Natural killer cell treated with Interleukin-12 subunit alpha and Interleukin-12 subunit beta and Interleukin-15 and Interleukin-18, amount 100 ng/mL, for 72 hours (primary cell): ENCODE measurements around the gene LYPD5. TPM values are rescaled to one million over a fixed set of nuclear protein-coding genes. Genes with fewer than 3 reads are reported as not detected.
A peak's percentile ranks its signal among the peaks of the same experiment; 100 is the strongest.
"Not testable (repeated sequence)": the region's sequence is repeated elsewhere in the genome, so short reads cannot be mapped to it uniquely, and the experiment has no call there.

ENCODE experiments used
- ATAC-seq, 2 donors: fragments of 150-1000 bp; cut with Tn5 transposase in 1 of 2; sonication (Bioruptor Pico), chemical (Tn5 transposase) in 1 of 2; 2 replicates each; pipeline ENCODE4 v1.10.0; 2021
- DNase-seq: peaks from one replicate; pipeline ENCODE4 v3.0.0; 2022; ENCODE audit warnings: low spot score
- H3K27ac Mint-ChIP-seq, 2 donors: 1 replicate in 1 of 2; 2 replicates in 1 of 2; pipeline ENCODE4 v1.8.0; 2022; ENCODE audit warnings: mixed read lengths in 2 of 2, mild to moderate bottlenecking in 1 of 2, moderate library complexity in 1 of 2
- H3K27me3 Mint-ChIP-seq, 2 donors: 1 replicate in 1 of 2; 2 replicates in 1 of 2; pipeline ENCODE4 v1.8.0; 2022; ENCODE audit warnings: mixed read lengths in 2 of 2
- H3K36me3 Mint-ChIP-seq: one replicate; pipeline ENCODE4 v1.8.0; 2022; ENCODE audit warnings: mixed read lengths
- H3K4me1 Mint-ChIP-seq, 2 donors: 1 replicate in 1 of 2; 2 replicates in 1 of 2; pipeline ENCODE4 v1.8.0; 2022; ENCODE audit warnings: low read depth in 2 of 2, mixed read lengths in 2 of 2, mild to moderate bottlenecking in 1 of 2
- H3K4me3 Mint-ChIP-seq: one replicate; pipeline ENCODE4 v1.8.0; 2022; ENCODE audit warnings: mixed read lengths
- H3K9me3 Mint-ChIP-seq: 2 replicates; pipeline ENCODE4 v1.8.0; 2022; ENCODE audit warnings: mixed read lengths
- total RNA-seq, 2 donors: library from RNA; stranded (reverse); gene quantifications; one replicate each; pipeline ENCODE4 v1.2.3, GENCODE V29; 2022

LYPD5 gene
- total RNA-seq, result under 1 TPM in 1 of 2 donors, not detected in 1; 0.29 TPM

GRCh38 chr19:43802216-43802951, at the start of gene LYPD5:
Gene LYPD5 (minus strand): TSS chr19:43802447. CDS start chr19:43802380, 67 bp downstream.
- Mint-ChIP-seq H3K9me3 (no peaks in the 10 kb centered on the region), H3K27me3 (peaks cover 32 to 47% of the 10 kb centered on the region in 2 donors), H3K4me3 (no peak within 1 kb of the TSS), H3K4me1 (peaks cover 5 to 12% of the 10 kb centered on the region in 2 donors), H3K27ac (no peak within 1 kb of the TSS), H3K36me3 (no peaks in the 10 kb centered on the region)
- ATAC-seq (peak in 1 of 2 donors; percentile 28), DNase-seq (no peak)

GRCh38 chr19:43848821-43849220, 46.6 kb upstream of the LYPD5 start:
- ATAC-seq (no peak), DNase-seq (no peak)
- Mint-ChIP-seq H3K4me1 (no peaks in the 10 kb centered on the region), H3K27me3 (no peaks in the 10 kb centered on the region), H3K9me3 (peaks cover 21% of the 10 kb centered on the region), H3K36me3 (peaks cover 54% of the 10 kb centered on the region), H3K27ac (no peak overlapping the region), H3K4me3 (no peak overlapping the region)

DNA sequence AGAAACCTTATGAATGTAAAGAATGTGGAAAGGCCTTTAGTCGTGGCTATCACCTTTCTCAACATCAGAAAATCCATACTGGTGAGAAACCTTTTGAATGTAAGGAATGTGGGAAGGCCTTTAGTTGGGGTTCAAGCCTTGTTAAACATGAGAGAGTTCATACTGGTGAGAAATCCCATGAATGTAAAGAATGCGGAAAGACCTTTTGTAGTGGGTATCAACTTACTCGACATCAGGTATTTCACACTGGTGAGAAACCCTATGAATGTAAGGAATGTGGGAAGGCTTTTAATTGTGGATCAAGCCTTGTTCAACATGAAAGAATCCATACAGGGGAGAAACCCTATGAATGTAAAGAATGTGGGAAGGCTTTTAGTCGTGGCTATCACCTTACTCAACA, 45.6 kb upstream of the LYPD5 start:
- Mint-ChIP-seq H3K27ac (no peak overlapping the region), H3K4me3 (no peak overlapping the region), H3K27me3 (no peaks in the 10 kb centered on the region), H3K4me1 (no peaks in the 10 kb centered on the region), H3K36me3 (peaks cover 54% of the 10 kb centered on the region), H3K9me3 (peaks cover 21% of the 10 kb centered on the region)
- ATAC-seq, result no peak
- no peak for DNase-seq

DNA sequence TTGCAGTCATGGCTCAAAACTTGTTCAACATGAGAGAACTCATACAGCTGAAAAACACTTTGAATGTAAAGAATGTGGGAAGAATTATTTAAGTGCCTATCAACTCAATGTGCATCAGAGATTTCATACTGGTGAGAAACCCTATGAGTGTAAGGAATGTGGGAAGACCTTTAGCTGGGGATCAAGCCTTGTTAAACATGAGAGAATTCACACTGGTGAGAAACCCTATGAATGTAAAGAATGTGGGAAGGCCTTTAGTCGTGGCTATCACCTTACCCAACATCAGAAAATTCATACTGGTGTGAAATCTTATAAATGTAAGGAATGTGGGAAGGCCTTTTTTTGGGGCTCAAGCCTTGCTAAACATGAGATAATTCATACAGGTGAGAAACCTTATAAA, 45.0 kb upstream of the LYPD5 start:
- Mint-ChIP-seq H3K27ac (no peak overlapping the region), H3K36me3 (peaks cover 51% of the 10 kb centered on the region), H3K27me3 (no peaks in the 10 kb centered on the region), H3K9me3 (peaks cover 20% of the 10 kb centered on the region), H3K4me1 (no peaks in the 10 kb centered on the region), H3K4me3 (no peak overlapping the region)
- ATAC-seq, result no peak
- no peak for DNase-seq

GRCh38 chr19:43842007-43842406, 39.8 kb upstream of the LYPD5 start:
- Mint-ChIP-seq H3K36me3 (peaks cover 74% of the 10 kb centered on the region), H3K27me3 (no peaks in the 10 kb centered on the region), H3K27ac (no peak overlapping the region), H3K4me3 (no peak overlapping the region), H3K9me3 (peaks cover 32% of the 10 kb centered on the region), H3K4me1 (no peaks in the 10 kb centered on the region)
- no peak for ATAC-seq
- no peak for DNase-seq

DNA sequence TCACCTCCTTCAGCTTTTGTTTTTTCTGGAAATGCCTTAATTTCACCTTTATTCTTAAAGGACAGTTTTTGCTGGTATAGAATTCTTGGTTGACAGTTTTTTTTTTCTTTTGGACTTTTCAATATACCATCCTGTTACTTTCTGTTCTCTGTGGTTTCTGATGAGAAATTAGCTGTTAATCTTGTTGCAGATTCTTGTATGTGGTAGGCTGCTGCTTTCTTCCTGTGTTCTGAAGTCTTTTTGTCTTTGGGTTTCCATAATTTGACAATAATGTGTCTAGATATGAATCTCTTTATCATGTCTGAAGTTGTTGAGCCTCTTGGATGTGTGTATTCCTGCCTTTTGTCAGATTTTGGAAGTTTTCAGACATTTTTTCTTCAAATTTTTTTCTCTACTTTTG, 36.9 kb upstream of the LYPD5 start:
- H3K9me3 Mint-ChIP-seq, result peaks cover 26% of the 10 kb centered on the region
- ATAC-seq, result no peak
- peaks cover 74% of the 10 kb centered on the region for H3K36me3 Mint-ChIP-seq

GRCh38 chr19:43826787-43827754, 24.8 kb upstream of the LYPD5 start, which contains the start of gene ZNF283:
Gene ZNF283 (plus strand): TSS chr19:43827321. CDS start chr19:43833505, 6,184 bp downstream.
- H3K27ac Mint-ChIP-seq, result peak within 1 kb of the TSS in 1 of 2 donors; percentile 84

More for the DNA sequence above, 36.9 kb upstream of the LYPD5 start:
- DNase-seq, result no peak
- H3K27me3 Mint-ChIP-seq, result no peaks in the 10 kb centered on the region
- no peaks in the 10 kb centered on the region for H3K4me1 Mint-ChIP-seq
- no peak overlapping the region for H3K4me3 Mint-ChIP-seq
- H3K27ac Mint-ChIP-seq, result no peak overlapping the region

GRCh38 chr19:43824572-43824971, 22.3 kb upstream of the LYPD5 start:
- peaks cover 21 to 31% of the 10 kb centered on the region in 2 donors for H3K27me3 Mint-ChIP-seq
- peaks cover 24% of the 10 kb centered on the region in 2 donors for H3K4me1 Mint-ChIP-seq
- not testable (repeated sequence) for H3K27ac Mint-ChIP-seq, ATAC-seq, H3K4me3 Mint-ChIP-seq, H3K9me3 Mint-ChIP-seq, DNase-seq
- H3K36me3 Mint-ChIP-seq, result peaks cover 12% of the 10 kb centered on the region

More at GRCh38 chr19:43826787-43827754, 24.8 kb upstream of the LYPD5 start, which contains the start of gene ZNF283:
- ATAC-seq, result peak; percentile 95 to 99
- peaks cover 15% of the 10 kb centered on the region in 2 donors for H3K4me1 Mint-ChIP-seq
- H3K9me3 Mint-ChIP-seq, result peaks cover 5% of the 10 kb centered on the region
- H3K36me3 Mint-ChIP-seq, result peaks cover 8% of the 10 kb centered on the region
- peaks cover 8 to 11% of the 10 kb centered on the region in 2 donors for H3K27me3 Mint-ChIP-seq
- H3K4me3 Mint-ChIP-seq, result peak within 1 kb of the TSS; percentile 90
- peak; percentile 89 for DNase-seq

- not testable (repeated sequence) for H3K4me3 Mint-ChIP-seq, ATAC-seq, DNase-seq, H3K27ac Mint-ChIP-seq, H3K9me3 Mint-ChIP-seq
- peaks cover 24% of the 10 kb centered on the region in 2 donors for H3K4me1 Mint-ChIP-seq
- H3K36me3 Mint-ChIP-seq, result peaks cover 12% of the 10 kb centered on the region
- H3K27me3 Mint-ChIP-seq, result peaks cover 21 to 38% of the 10 kb centered on the region in 2 donors
Measured at GRCh38 chr19:43823856-43824255, 21.6 kb upstream of the LYPD5 start.

DNA sequence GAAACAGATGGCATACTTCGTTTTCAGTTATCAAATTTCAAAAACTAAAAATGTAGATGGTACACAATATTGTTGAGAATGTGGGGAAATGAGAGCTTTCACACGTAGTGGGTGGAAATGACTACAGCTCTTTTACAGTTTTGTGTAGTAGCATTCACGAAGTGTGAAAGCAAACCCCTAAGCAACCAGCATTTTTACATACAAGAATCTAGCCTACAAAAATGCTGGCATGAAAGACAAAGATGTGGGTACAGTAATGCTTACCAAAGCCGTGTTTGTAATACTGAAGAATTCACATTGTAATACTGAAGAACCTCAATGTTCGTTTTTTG, 18.6 kb upstream of the LYPD5 start:
- peaks cover 6% of the 10 kb centered on the region for H3K36me3 Mint-ChIP-seq
- ATAC-seq (no peak), DNase-seq (no peak)
- no peaks in the 10 kb centered on the region for H3K9me3 Mint-ChIP-seq
- peak overlapping the region; percentile 70 for H3K4me3 Mint-ChIP-seq
- H3K4me1 Mint-ChIP-seq, result peaks cover 9% of the 10 kb centered on the region in 2 donors
- H3K27ac Mint-ChIP-seq, result no peak overlapping the region
- peaks cover 36 to 51% of the 10 kb centered on the region in 2 donors for H3K27me3 Mint-ChIP-seq

GRCh38 chr19:43820098-43820883, 18.0 kb upstream of the LYPD5 start:
- no peak for ATAC-seq
- H3K27ac Mint-ChIP-seq, result no peak overlapping the region
- no peak for DNase-seq

GRCh38 chr19:43818500-43818899, 16.3 kb upstream of the LYPD5 start:
- peaks cover 6% of the 10 kb centered on the region for H3K36me3 Mint-ChIP-seq
- DNase-seq (no peak), ATAC-seq (no peak)
- H3K27ac Mint-ChIP-seq, result no peak overlapping the region
- peaks cover 9% of the 10 kb centered on the region in 2 donors for H3K4me1 Mint-ChIP-seq
- no peaks in the 10 kb centered on the region for H3K9me3 Mint-ChIP-seq
- H3K27me3 Mint-ChIP-seq, result peaks cover 29 to 45% of the 10 kb centered on the region in 2 donors
- no peak overlapping the region for H3K4me3 Mint-ChIP-seq

More at GRCh38 chr19:43820098-43820883, 18.0 kb upstream of the LYPD5 start:
- peaks cover 9% of the 10 kb centered on the region in 2 donors for H3K4me1 Mint-ChIP-seq
- H3K4me3 Mint-ChIP-seq, result peak overlapping the region; percentile 70
- H3K27me3 Mint-ChIP-seq, result peaks cover 34 to 53% of the 10 kb centered on the region in 2 donors
- no peaks in the 10 kb centered on the region for H3K9me3 Mint-ChIP-seq
- peaks cover 6% of the 10 kb centered on the region for H3K36me3 Mint-ChIP-seq

DNA sequence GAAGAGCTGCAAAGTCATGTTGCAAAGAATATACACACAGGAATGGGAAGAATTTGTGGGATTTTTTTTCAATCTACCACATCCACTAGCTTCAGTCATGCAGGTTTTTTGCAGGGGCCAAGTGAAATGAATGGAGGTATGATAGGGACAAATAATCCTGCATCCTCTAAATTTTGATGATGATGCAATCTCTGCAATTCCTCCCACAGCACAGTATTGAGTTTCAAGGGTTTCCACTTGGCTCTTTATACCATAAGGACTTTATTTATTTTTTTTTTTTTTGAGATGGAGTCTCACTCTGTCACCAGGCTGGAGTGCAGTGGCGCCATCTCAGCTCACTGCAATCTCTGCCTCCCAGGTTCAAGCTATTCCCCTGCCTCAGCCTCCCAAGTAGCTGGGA, 15.2 kb upstream of the LYPD5 start:
- not testable (repeated sequence) for ATAC-seq, H3K4me1 Mint-ChIP-seq, H3K4me3 Mint-ChIP-seq, H3K27ac Mint-ChIP-seq, H3K9me3 Mint-ChIP-seq, DNase-seq, H3K36me3 Mint-ChIP-seq
- peaks cover 33 to 51% of the 10 kb centered on the region in 2 donors for H3K27me3 Mint-ChIP-seq
